HepG2 (cell line): Measurements from ENCODE around the gene MRPL34. TPM values are rescaled to one million over a fixed set of nuclear protein-coding genes. Genes with fewer than 3 reads are reported as not detected.
A peak's percentile ranks its signal among the peaks of the same experiment; 100 is the strongest.

Experiments used
- ARID4A ChIP-seq: sonication (generic); formaldehyde crosslinking; IDR thresholded peaks from 2 replicates; pipeline ENCODE4 v1.5.0; 2020; ENCODE audit warnings: mild to moderate bottlenecking, missing genetic modification reagents, borderline replicate concordance
- ATM ChIP-seq: fragments of 450-650 bp; IDR thresholded peaks from 2 replicates; pipeline ENCODE4 v1.7.1; 2017; ENCODE audit warnings: mild to moderate bottlenecking, borderline replicate concordance
- BHLHE40 ChIP-seq: IDR thresholded peaks from 2 replicates; pipeline ENCODE4 v1.6.1; 2011; ENCODE audit warnings: low read length, improper control_type of control experiment
- CEBPB ChIP-seq: IDR thresholded peaks from 2 replicates; pipeline ENCODE4 v1.6.1; 2011; ENCODE audit warnings: low read depth, low read length, improper control_type of control experiment, borderline replicate concordance
- CENPBD1 ChIP-seq: sonication (generic); formaldehyde crosslinking; IDR thresholded peaks from 2 replicates; pipeline ENCODE4 v1.8.0; 2022; ENCODE audit warnings: missing genetic modification reagents, low read depth, mild to moderate bottlenecking, borderline replicate concordance
- DDIT3 ChIP-seq: sonication (generic); formaldehyde crosslinking; IDR thresholded peaks from 2 replicates; pipeline ENCODE4 v1.4.0; 2020; ENCODE audit warnings: mild to moderate bottlenecking, missing genetic modification reagents
- HOXA9 ChIP-seq: sonication (generic); formaldehyde crosslinking; IDR thresholded peaks from 2 replicates; pipeline ENCODE4 v1.8.1; 2022; ENCODE audit warnings: missing genetic modification reagents, mild to moderate bottlenecking, moderate library complexity, borderline replicate concordance
- LRRFIP1 ChIP-seq: sonication (generic); formaldehyde crosslinking; conservative IDR thresholded peaks from 2 replicates; pipeline ENCODE4 v1.4.0; 2020; ENCODE audit warnings: missing genetic modification reagents
- MTF1 ChIP-seq: sonication (generic); formaldehyde crosslinking; IDR thresholded peaks from 2 replicates; pipeline ENCODE4 v1.5.0; 2020; ENCODE audit warnings: missing genetic modification reagents
- NCOA2 ChIP-seq: sonication (generic); formaldehyde crosslinking; IDR thresholded peaks from 2 replicates; pipeline ENCODE4 v1.8.0; 2022; ENCODE audit warnings: inconsistent platforms
- NCOA5 ChIP-seq: sonication (generic); formaldehyde crosslinking; IDR thresholded peaks from 2 replicates; pipeline ENCODE4 v1.4.0; 2020; ENCODE audit warnings: missing genetic modification reagents
- SMYD3 ChIP-seq: sonication (generic); formaldehyde crosslinking; IDR thresholded peaks from 2 replicates; pipeline ENCODE4 v1.8.1; 2023; ENCODE audit warnings: mild to moderate bottlenecking, missing genetic modification reagents
- SOX5 ChIP-seq: IDR thresholded peaks from 2 replicates; pipeline ENCODE4 v1.6.1; 2016; ENCODE audit warnings: borderline replicate concordance
- SRY ChIP-seq: sonication (generic); formaldehyde crosslinking; IDR thresholded peaks from 2 replicates; pipeline ENCODE4 v1.8.0; 2022; ENCODE audit warnings: mild to moderate bottlenecking, missing genetic modification reagents
- ZBTB46 ChIP-seq: sonication (generic); formaldehyde crosslinking; IDR thresholded peaks from 2 replicates; pipeline ENCODE4 v1.4.0; 2020; ENCODE audit warnings: mild to moderate bottlenecking, missing genetic modification reagents, borderline replicate concordance
- ZNF230 ChIP-seq: sonication (generic); formaldehyde crosslinking; IDR thresholded peaks from 2 replicates; pipeline ENCODE4 v1.4.0; 2020; ENCODE audit warnings: mild to moderate bottlenecking, missing genetic modification reagents
- ZNF24 ChIP-seq: fragments of 450-650 bp; IDR thresholded peaks from 2 replicates; pipeline ENCODE4 v1.6.1; 2017; ENCODE audit warnings: antibody characterized with exemption, mild to moderate bottlenecking
- ZNF383 ChIP-seq: sonication (generic); formaldehyde crosslinking; IDR thresholded peaks from 2 replicates; pipeline ENCODE4 v1.4.0; 2020; ENCODE audit warnings: missing genetic modification reagents, mild to moderate bottlenecking, borderline replicate concordance
- ZNF550 ChIP-seq: sonication (generic); formaldehyde crosslinking; IDR thresholded peaks from 2 replicates; pipeline ENCODE4 v1.4.0; 2020; ENCODE audit warnings: mild to moderate bottlenecking, missing genetic modification reagents, borderline replicate concordance
- ZNF557 ChIP-seq: sonication (generic); formaldehyde crosslinking; IDR thresholded peaks from 2 replicates; pipeline ENCODE4 v1.4.0; 2020; ENCODE audit warnings: missing genetic modification reagents
- ZNF598 ChIP-seq: sonication (generic); formaldehyde crosslinking; IDR thresholded peaks from 2 replicates; pipeline ENCODE4 v1.5.1; 2020; ENCODE audit warnings: mild to moderate bottlenecking, missing genetic modification reagents, borderline replicate concordance
- polyA plus RNA-seq, 8 experiments: library from polyadenylated mRNA; depleted of rRNA in 3 of 8; stranded (reverse) in 7 of 8; unstranded in 1 of 8; fragments of >200 nt; fragmentation: Illumina TruSeq in 4 of 8; extraction: Trizol in 4 of 8; gene quantifications; 2 replicates each; pipeline versions ENCODE4 v1.2.1 to v1.2.3, GENCODE V29; 2011 to 2016; ENCODE audit warnings: low read depth in 4 of 8, missing spikeins in 1 of 8, mixed read lengths in 1 of 8; ENCODE audit not compliant: insufficient read depth in 1 of 8
- total RNA-seq, 5 experiments: library from RNA; depleted of rRNA; stranded (reverse); fragments of >200 nt; fragmentation: Illumina TruSeq; extraction: Trizol; gene quantifications; 2 replicates each; pipeline ENCODE4 v1.2.3, GENCODE V29; 2016; ENCODE audit warnings: low read depth in 1 of 5

The MRPL34 gene
- total and polyA plus RNA-seq, 2 of the 13 experiments (the other 11 are each of a cell fraction or from before 2014, with no cell fraction given), result 74.0 to 77.3 TPM

GRCh38 chr19:17266975-17267788 lies 38.5 kb upstream of the MRPL34 start, which contains the start of gene BABAM1 (continued):
- no peak for TF ChIP-seq LRRFIP1 (CRISPR knock-in tag)
- no peak for TF ChIP-seq ZBTB46 (CRISPR knock-in tag)
- TF ChIP-seq ARID4A, result peak; percentile 80; the same call in 1 of the 2 replicates
- TF ChIP-seq ZNF24, result no peak
- no peak for TF ChIP-seq ZNF557 (CRISPR knock-in tag)
- no peak for TF ChIP-seq SOX5
- no peak for TF ChIP-seq ZNF230 (CRISPR knock-in tag)
- TF ChIP-seq MTF1 (CRISPR knock-in tag), result no peak
- no peak for TF ChIP-seq NCOA5 (CRISPR knock-in tag)
- TF ChIP-seq SRY, result no peak
- peak; percentile 51; the same call in 1 of the 2 replicates for TF ChIP-seq NCOA2 (CRISPR knock-in tag)
- TF ChIP-seq HOXA9 (CRISPR knock-in tag), result no peak
- no peak for TF ChIP-seq CENPBD1 (CRISPR knock-in tag)
- TF ChIP-seq ZNF598 (CRISPR knock-in tag), result peak; percentile 50; the same call in 1 of the 2 replicates
- no peak for TF ChIP-seq CEBPB
- no peak for TF ChIP-seq ZNF550 (CRISPR knock-in tag)
- no peak for TF ChIP-seq BHLHE40
- TF ChIP-seq ATM, result no peak
- no peak for TF ChIP-seq ZNF383 (CRISPR knock-in tag)
- TF ChIP-seq SMYD3 (CRISPR knock-in tag), result no peak
- no peak for TF ChIP-seq DDIT3 (CRISPR knock-in tag)
